ENCODE data around the gene CSE1L. TPM values are rescaled to one million over a fixed set of nuclear protein-coding genes. Genes with fewer than 3 reads are reported as not detected.

CSE1L gene
- total and polyA plus RNA-seq, 2 experiments from 2014 or later: 163 to 326 TPM

DNA sequence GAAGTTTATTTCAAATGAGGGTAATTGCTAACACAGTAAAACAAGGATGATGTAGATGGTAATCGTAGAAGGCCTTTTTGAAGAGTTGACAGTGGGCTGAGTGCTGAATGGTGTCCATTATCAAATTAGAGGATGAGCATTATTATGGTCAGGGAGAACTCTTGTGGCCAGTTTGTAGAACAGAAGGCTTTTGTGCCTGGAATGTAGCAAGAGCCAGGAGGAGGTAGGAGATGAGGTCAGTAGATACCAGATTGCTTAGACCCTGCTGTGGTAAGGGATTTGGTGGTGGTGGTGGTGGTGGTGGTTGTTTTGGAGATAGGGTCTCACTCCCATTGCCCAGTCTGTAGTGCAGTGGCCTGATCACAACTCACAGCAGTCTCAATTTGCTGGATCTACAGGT is 6.2 kb downstream of the CSE1L start:
- Mint-ChIP-seq H3K9me3 (peaks cover 3% of the 10 kb centered on the region; the same call in 2 of the 3 replicates), H3K27me3 (ENCODE audit: insufficient read depth, low read depth, poor library complexity) (peaks cover 9% of the 10 kb centered on the region), H3K4me3 (no peak overlapping the region), H3K4me1 (peaks cover 37% of the 10 kb centered on the region), H3K27ac (no peak overlapping the region; the same call in none of the 2 replicates), H3K36me3 (ENCODE audit: low read depth) (peaks cover 69% of the 10 kb centered on the region)
- H3K4me2 ChIP-seq: no peak overlapping the region; the same call in 1 of the 2 replicates
- H3K27me3 ChIP-seq (ENCODE audit: insufficient read depth): no peaks in the 10 kb centered on the region
- H3K4me1 ChIP-seq (ENCODE audit: insufficient read depth): peaks cover 48% of the 10 kb centered on the region
- DNase-seq (ENCODE audit: low spot score) (no peak), ATAC-seq (peak; percentile 26)
- H3F3A ChIP-seq (replicated peaks; ENCODE audit: low read depth): no peaks in the 10 kb centered on the region
- no peaks in the 10 kb centered on the region for H3K9me2 ChIP-seq (ENCODE audit: insufficient read depth)
- H3K36me3 ChIP-seq (ENCODE audit: insufficient read depth): peaks cover 35% of the 10 kb centered on the region; the same call in 1 of the 2 replicates
- H2AFZ ChIP-seq: no peak overlapping the region
- peaks cover 100% of the 10 kb centered on the region for H3K79me2 ChIP-seq (replicated peaks; ENCODE audit: insufficient read depth)
- peaks cover 96% of the 10 kb centered on the region for H4K20me1 ChIP-seq (replicated peaks; ENCODE audit: insufficient read depth)
- 0 out of 2 replicates have a peak overlapping the region, but pooled peaks have one; percentile 2 for H3K27ac ChIP-seq (ENCODE audit: low read depth)
- H3K4me3 ChIP-seq: 0 out of 2 replicates have a peak overlapping the region, but pooled peaks have one; percentile 1
- TF ChIP-seq, protein P1, sequence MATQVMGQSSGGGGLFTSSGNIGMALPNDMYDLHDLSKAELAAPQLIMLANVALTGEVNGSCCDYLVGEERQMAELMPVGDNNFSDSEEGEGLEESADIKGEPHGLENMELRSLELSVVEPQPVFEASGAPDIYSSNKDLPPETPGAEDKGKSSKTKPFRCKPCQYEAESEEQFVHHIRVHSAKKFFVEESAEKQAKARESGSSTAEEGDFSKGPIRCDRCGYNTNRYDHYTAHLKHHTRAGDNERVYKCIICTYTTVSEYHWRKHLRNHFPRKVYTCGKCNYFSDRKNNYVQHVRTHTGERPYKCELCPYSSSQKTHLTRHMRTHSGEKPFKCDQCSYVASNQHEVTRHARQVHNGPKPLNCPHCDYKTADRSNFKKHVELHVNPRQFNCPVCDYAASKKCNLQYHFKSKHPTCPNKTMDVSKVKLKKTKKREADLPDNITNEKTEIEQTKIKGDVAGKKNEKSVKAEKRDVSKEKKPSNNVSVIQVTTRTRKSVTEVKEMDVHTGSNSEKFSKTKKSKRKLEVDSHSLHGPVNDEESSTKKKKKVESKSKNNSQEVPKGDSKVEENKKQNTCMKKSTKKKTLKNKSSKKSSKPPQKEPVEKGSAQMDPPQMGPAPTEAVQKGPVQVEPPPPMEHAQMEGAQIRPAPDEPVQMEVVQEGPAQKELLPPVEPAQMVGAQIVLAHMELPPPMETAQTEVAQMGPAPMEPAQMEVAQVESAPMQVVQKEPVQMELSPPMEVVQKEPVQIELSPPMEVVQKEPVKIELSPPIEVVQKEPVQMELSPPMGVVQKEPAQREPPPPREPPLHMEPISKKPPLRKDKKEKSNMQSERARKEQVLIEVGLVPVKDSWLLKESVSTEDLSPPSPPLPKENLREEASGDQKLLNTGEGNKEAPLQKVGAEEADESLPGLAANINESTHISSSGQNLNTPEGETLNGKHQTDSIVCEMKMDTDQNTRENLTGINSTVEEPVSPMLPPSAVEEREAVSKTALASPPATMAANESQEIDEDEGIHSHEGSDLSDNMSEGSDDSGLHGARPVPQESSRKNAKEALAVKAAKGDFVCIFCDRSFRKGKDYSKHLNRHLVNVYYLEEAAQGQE (IDR thresholded peaks at IDR 0.05; ENCODE audit: unreplicated experiment): no peak
- no peak for TF ChIP-seq EZH2 (IDR thresholded peaks at IDR 0.05; ENCODE audit: low read depth, unreplicated experiment)
- TF ChIP-seq, protein P2, sequence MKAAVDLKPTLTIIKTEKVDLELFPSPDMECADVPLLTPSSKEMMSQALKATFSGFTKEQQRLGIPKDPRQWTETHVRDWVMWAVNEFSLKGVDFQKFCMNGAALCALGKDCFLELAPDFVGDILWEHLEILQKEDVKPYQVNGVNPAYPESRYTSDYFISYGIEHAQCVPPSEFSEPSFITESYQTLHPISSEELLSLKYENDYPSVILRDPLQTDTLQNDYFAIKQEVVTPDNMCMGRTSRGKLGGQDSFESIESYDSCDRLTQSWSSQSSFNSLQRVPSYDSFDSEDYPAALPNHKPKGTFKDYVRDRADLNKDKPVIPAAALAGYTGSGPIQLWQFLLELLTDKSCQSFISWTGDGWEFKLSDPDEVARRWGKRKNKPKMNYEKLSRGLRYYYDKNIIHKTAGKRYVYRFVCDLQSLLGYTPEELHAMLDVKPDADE (IDR thresholded peaks at IDR 0.05): no peak
- no peak for TF ChIP-seq ZNF331 (CRISPR knock-in tag; IDR thresholded peaks at IDR 0.05; ENCODE audit: low read depth)
- TF ChIP-seq NANOG (IDR thresholded peaks at IDR 0.05; ENCODE audit: borderline replicate concordance): no peak
- no peak for TF ChIP-seq POLR2AphosphoS5 (IDR thresholded peaks at IDR 0.05; ENCODE audit: low read depth)
- TF ChIP-seq STAT1 (IDR thresholded peaks at IDR 0.05; ENCODE audit: unreplicated experiment): no peak
- TF ChIP-seq, protein P3, sequence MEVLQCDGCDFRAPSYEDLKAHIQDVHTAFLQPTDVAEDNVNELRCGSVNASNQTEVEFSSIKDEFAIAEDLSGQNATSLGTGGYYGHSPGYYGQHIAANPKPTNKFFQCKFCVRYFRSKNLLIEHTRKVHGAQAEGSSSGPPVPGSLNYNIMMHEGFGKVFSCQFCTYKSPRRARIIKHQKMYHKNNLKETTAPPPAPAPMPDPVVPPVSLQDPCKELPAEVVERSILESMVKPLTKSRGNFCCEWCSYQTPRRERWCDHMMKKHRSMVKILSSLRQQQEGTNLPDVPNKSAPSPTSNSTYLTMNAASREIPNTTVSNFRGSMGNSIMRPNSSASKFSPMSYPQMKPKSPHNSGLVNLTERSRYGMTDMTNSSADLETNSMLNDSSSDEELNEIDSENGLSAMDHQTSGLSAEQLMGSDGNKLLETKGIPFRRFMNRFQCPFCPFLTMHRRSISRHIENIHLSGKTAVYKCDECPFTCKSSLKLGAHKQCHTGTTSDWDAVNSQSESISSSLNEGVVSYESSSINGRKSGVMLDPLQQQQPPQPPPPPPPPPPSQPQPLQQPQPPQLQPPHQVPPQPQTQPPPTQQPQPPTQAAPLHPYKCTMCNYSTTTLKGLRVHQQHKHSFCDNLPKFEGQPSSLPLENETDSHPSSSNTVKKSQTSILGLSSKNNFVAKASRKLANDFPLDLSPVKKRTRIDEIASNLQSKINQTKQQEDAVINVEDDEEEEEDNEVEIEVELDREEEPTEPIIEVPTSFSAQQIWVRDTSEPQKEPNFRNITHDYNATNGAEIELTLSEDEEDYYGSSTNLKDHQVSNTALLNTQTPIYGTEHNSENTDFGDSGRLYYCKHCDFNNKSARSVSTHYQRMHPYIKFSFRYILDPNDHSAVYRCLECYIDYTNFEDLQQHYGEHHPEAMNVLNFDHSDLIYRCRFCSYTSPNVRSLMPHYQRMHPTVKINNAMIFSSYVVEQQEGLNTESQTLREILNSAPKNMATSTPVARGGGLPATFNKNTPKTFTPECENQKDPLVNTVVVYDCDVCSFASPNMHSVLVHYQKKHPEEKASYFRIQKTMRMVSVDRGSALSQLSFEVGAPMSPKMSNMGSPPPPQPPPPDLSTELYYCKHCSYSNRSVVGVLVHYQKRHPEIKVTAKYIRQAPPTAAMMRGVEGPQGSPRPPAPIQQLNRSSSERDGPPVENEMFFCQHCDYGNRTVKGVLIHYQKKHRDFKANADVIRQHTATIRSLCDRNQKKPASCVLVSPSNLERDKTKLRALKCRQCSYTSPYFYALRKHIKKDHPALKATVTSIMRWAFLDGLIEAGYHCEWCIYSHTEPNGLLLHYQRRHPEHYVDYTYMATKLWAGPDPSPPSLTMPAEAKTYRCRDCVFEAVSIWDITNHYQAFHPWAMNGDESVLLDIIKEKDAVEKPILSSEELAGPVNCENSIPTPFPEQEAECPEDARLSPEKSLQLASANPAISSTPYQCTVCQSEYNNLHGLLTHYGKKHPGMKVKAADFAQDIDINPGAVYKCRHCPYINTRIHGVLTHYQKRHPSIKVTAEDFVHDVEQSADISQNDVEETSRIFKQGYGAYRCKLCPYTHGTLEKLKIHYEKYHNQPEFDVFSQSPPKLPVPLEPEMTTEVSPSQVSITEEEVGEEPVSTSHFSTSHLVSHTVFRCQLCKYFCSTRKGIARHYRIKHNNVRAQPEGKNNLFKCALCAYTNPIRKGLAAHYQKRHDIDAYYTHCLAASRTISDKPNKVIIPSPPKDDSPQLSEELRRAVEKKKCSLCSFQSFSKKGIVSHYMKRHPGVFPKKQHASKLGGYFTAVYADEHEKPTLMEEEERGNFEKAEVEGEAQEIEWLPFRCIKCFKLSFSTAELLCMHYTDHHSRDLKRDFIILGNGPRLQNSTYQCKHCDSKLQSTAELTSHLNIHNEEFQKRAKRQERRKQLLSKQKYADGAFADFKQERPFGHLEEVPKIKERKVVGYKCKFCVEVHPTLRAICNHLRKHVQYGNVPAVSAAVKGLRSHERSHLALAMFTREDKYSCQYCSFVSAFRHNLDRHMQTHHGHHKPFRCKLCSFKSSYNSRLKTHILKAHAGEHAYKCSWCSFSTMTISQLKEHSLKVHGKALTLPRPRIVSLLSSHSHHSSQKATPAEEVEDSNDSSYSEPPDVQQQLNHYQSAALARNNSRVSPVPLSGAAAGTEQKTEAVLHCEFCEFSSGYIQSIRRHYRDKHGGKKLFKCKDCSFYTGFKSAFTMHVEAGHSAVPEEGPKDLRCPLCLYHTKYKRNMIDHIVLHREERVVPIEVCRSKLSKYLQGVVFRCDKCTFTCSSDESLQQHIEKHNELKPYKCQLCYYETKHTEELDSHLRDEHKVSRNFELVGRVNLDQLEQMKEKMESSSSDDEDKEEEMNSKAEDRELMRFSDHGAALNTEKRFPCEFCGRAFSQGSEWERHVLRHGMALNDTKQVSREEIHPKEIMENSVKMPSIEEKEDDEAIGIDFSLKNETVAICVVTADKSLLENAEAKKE (CRISPR knock-in tag; IDR thresholded peaks at IDR 0.05): no peak
- no peak for TF ChIP-seq CREB1 (CRISPR knock-in tag; IDR thresholded peaks at IDR 0.05; ENCODE audit: low read depth)
- TF ChIP-seq, protein P4, sequence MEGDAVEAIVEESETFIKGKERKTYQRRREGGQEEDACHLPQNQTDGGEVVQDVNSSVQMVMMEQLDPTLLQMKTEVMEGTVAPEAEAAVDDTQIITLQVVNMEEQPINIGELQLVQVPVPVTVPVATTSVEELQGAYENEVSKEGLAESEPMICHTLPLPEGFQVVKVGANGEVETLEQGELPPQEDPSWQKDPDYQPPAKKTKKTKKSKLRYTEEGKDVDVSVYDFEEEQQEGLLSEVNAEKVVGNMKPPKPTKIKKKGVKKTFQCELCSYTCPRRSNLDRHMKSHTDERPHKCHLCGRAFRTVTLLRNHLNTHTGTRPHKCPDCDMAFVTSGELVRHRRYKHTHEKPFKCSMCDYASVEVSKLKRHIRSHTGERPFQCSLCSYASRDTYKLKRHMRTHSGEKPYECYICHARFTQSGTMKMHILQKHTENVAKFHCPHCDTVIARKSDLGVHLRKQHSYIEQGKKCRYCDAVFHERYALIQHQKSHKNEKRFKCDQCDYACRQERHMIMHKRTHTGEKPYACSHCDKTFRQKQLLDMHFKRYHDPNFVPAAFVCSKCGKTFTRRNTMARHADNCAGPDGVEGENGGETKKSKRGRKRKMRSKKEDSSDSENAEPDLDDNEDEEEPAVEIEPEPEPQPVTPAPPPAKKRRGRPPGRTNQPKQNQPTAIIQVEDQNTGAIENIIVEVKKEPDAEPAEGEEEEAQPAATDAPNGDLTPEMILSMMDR (conservative IDR thresholded peaks at IDR 0.05; ENCODE audit: low read depth in 2 of 2): no peak
